AML-193 (cell line): ENCODE data around the gene MYEOV.

Source experiments
- DNase-seq, 2 experiments: peaks; one replicate each; lab custom pipeline; 2025; lab: John Stamatoyannopoulos, UW

Gene MYEOV

GRCh38 chr11:69265911-69266510 is 27.9 kb upstream of the MYEOV start:
- no peak for DNase-seq

GRCh38 chr11:69267395-69267805 is 26.6 kb upstream of the MYEOV start:
- DNase-seq, result no peak

GRCh38 chr11:69268911-69269310 is 25.0 kb upstream of the MYEOV start:
- DNase-seq, result no peak

DNA sequence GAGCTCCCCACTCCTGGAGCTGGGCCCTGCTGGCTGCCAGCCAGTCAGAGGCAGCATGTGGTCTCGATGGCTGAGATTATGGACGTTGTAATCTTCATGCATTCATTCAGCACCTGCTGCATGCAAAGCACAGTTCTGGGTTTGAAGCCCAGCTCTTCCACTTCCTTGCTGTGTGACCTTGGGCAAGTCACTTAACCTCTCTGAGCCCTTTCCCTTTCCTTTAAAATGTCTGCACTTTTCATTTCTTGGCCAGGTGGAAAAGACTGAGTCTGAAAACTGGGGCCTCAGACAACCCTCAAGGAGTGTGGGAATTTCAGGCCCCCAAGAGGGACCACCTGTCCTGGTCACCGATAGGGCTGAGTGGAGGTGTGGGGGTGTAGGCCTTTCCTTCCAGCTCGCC is 24.6 kb upstream of the MYEOV start:
- DNase-seq, result no peak

DNA sequence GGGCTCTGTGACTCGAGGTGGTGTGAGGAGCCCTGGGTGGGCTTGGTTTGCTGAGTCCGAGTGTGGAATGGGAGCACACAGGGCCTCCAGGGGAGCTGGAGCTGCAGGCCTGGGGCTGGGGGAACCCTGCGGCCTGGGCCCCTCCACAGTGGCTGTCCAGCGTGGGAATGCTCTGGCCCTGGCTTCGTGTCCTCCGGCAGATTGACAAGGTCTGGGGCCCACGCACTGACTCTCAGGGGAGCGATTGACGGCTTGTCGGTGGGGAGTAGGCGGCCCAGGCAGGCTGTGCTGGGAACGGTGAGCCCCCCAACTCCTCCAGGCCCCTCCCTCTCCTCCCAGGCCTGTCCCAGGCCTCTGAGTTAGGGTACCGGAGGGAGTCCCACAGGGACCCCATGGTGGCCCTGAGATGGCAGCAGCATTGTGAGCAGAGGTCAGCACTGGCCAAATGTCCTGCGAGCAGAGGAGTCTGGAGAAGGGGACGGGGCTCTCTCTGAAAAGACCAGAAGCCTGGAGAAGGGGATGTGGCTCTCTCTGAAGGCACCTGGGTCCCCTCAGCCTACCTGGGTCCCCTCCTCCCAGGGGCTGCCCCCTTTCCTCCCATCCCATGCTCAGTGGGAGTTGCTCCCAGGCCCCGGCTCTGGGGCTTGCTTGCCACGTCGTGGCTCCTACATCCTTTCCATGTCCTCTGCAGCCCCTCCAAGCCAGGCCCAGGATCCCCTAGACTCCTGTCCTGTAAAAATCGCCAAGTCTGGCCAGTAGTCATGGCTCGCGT is 23.8 kb upstream of the MYEOV start:
- no peak for DNase-seq

DNA sequence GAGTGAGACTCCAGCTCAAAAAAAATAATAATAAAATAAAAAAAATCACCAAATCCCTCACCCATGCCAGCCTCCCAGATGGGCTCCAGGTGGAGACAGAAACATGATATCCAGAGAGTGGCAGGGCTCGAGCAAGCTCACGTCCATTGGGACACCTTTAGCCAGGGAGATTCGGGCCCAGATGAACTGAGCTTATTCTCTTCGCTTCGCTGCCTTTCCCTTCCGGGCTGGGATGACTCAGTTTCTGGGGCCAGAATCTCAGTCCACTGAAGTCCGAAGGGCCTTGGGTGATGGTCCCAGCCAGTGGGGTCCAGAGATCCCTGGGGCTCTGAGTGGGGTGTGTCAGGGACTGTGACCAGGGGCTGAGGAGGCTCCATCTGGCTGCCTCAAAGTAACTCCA is 23.0 kb upstream of the MYEOV start:
- DNase-seq, result no peak

- DNase-seq, result no peak
Observed at GRCh38 chr11:69272055-69272454, 21.9 kb upstream of the MYEOV start.

DNA sequence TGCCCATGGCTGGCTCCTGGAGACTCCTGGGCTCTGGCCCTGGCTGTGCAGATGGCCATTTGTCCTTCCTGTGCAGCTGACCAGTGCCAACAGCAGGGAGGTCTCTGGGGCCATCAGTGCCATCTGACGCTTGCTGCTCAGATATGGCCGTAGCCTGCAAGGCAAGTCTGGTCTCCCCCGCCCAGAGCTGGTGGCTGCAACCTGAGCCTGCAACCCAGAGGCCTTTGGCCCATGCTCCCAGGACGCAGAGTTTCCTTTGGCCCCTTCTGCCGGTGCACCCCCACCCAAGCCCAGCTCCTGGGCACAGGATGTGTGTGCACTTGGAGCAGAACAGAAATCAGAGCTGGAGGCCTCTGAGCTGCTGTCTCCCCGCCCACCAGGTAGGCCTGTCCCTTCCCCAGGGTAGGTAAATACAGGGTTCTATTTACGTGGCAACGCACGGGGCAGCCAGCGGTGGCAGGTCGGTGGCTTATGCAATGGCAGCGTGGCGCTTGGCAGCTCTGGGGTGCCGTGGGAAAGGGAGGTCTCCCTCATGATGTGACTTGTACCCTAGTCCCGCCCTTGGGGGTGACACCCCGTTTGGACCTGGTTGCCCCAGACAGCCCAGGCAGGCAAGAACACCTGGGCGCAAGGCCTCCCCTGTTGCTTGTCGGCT is 21.0 kb upstream of the MYEOV start:
- no peak for DNase-seq

DNA sequence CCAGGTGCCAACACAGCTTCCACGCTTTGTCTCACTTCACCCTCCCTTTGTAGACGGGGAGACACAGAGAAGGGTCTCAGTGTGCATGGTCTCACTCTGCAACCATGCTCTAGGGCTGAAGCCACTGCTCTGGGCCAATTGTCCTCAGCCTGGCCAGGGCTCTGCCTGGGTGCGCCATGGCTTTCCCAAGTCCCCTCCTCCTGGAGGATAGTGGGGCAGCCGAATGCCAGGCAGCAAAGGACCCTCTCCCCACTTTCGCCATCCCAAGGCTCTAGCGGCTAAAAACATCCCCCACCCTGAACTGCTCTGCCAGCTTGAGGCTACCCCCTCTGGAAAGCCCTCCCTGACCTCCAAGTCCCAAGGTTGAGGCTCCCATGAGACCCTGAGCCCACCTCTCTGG is 20.4 kb upstream of the MYEOV start:
- DNase-seq, result no peak

- no peak for DNase-seq
Observed at GRCh38 chr11:69274531-69275016, 19.4 kb upstream of the MYEOV start.

- no peak for DNase-seq
Observed at GRCh38 chr11:69275178-69275577, 18.8 kb upstream of the MYEOV start.

GRCh38 chr11:69276165-69276564 is 17.8 kb upstream of the MYEOV start:
- no peak for DNase-seq

DNA sequence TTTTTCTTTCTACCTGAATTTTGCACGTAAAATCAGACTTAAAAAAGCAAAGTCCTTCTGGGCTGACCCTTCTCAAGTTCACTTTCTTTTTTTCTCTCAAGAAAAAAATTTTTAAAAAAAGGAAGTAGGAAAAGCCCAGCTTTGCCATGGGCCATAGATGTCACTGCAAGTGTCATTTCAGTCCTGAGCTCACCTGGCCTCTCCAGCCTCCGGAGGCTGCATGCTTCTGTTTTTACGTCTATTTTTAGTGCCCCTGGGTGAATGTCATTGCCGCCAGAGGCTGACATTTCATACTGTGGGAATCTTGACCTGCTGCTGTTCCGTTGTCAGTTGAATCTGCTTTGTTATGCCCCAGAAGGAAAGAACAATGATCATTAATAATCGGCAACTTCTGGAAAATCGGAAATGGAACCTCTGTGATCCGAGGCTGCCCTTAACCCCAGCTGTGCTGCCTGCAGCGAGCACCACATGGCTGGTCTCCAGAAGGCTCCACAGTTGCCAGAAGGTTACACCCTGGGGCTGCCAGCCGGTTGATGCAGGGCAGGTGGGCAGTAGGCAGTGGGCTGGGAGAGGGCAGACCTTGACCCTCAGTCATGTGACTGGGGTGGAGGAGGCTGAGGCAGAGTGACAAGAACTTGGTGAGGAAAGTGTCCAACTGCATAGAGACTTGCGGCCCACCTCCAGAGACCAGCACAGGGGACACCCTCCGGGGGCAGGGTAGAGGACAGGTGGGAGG is 16.7 kb upstream of the MYEOV start:
- DNase-seq, result no peak

DNA sequence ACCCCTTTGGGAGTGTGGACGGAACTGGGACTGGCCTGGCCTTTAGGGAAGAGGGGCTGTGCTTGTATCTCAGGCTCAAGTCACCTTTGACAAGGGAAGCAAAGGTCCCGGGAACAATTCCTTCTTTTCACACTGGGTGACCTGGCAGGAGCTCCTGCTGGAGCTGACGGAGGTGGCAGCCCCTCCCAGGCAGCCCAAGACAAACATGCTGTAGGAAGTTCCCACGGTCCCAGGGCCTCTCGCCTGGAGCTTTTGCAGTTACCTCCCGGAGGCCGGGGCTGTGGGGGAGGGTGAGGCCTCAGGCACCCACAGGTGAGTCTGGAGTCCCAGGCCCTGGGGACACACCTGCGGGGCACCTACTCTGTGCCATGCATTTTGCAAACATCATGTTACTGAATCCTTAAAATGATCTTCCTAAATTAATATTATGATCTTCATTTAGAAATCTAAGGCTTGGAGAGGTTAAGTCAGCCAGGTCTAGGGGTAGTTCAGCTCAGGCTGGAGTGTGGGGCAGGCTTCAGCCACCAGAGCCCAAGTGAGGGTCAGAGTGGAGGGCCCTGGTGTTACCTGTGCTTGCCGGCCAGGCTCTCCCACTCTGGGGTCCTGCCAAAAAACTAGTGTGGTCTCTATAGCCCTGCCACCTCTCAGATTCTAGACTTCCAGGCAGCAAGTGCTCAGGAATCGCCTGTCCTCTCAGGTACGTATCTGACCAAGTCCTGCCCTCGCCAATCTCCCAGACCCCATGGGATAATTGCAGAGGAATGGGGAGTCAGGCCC is 15.7 kb upstream of the MYEOV start:
- DNase-seq, result no peak

DNA sequence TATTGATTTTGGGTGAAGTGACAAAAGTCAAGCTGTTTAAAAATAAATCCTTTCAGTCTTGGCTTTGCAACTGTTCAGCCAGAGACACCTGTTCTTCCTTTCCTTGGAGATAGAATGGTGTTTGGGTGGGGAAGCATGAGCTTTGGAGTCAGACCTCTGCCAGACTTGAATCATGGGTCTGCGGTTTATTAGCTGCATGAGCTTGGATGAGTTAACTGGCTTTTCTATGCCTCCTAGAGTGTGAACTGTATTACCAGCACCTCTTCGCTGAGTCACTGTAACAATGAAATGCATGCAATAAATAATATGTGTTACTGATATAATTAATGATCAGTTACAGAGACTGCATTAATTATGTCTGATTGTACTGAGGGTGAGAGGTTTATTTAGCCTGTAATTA is 13.5 kb upstream of the MYEOV start:
- no peak for DNase-seq

DNA sequence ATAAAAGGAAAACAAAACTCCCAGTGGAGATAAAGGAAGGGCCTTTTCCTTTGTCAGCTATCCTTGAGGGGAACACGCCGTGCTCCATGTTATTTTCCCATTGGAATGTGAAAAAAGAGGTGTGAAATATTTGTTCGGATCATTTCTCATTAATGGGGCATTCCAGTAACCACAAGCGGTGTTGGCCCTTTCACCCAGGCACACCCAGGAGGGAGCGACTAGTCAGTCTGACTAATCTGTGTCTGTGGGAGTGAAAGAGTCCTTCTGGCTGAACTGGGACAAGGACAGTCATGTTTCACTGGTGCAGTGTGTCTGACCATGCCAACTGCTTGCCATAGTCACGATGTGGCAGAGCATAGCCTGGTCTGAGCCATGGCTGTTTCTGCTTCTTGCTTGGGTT is 13.0 kb upstream of the MYEOV start:
- DNase-seq, result no peak

- no peak for DNase-seq
Observed at GRCh38 chr11:69283446-69283845, 10.5 kb upstream of the MYEOV start.

DNA sequence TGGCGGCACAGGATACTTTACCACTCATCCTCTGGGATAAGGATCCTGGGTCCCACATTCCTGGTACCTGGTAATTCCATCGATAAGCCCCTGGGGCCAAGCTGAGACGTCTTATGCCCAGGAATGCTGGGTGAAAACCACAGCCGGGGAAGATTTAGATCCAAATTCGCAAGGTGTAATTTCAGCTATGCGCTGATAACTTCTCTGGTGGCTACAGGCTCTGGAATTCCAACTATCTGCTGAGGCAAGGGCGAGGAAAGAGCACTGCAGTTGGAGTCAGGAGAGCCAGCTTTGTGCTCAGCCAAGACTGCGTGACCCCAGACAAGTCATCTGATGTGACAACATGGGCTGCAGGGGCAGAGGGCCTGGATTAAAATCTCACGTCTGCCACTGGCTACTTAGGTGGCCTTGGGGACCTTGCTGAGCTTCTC is 9.9 kb upstream of the MYEOV start:
- no peak for DNase-seq

DNA sequence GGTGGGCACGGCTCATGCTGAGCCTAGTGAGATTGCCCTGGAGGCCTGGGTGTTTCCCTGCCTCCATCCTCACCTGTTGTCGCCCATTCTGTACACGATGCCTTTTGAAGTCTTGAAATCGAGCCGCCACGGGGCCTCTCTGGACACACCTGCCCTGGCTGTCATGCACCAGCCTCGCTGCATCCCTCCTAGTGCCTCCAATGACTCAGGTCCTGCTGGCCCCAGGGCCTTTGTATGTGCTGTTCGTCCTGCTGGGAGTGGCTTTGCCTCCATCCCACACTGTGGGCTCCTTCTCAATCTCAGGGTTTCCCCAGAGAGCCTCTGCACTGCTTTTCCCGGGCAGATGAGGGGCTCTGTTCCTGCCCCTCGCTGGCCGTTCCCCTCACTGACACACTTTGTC is 8.9 kb upstream of the MYEOV start:
- no peak for DNase-seq

DNA sequence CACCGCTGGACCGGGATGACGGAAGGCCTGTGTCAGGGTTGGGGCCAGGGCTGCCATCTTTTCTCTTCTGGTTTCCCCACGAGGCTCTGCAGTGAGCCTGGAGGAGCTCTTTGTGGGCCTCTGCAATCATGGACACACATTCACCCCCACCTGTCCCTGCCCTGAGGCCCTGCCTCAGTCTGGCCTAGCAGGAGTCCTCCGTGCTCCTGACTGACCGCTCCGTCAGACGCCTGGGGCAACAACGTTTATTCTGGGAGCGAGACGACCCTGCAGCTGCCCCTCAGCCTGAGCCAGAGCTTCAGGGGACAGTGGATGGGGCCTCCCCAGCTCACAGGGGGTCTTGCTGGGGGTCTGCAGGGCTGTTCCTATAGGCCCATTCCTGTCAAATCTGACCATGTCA is 8.2 kb upstream of the MYEOV start:
- no peak for DNase-seq
